ENCODE data around the gene MALL.
"Not testable (repeated sequence)": the region's sequence is repeated elsewhere in the genome, so short reads cannot be mapped to it uniquely, and the experiment has no call there.

Gene MALL

GRCh38 chr2:110115291-110116032, at the start of gene MALL:
TSS of gene MALL (minus strand) at chr2:110115822. CDS start at chr2:110115792, 30 bp downstream.
- DNase-seq (ENCODE audit: low read depth), result no peak
- TF ChIP-seq CTCF (conservative IDR thresholded peaks at IDR 0.05; ENCODE audit: low read depth, low read length), result no peak
- peak within 1 kb of the TSS; percentile 55 for H3K4me3 ChIP-seq (ENCODE audit: low read length)

- DNase-seq (ENCODE audit: low read depth), result peak; percentile 21
- peak; percentile 86 for TF ChIP-seq CTCF (conservative IDR thresholded peaks at IDR 0.05; ENCODE audit: low read depth, low read length)
- H3K4me3 ChIP-seq (ENCODE audit: low read length), result no peak overlapping the region
These were observed 41.7 kb upstream of the MALL start for GRCh38 chr2:110157153-110157793.

- H3K4me3 ChIP-seq (ENCODE audit: low read length); DNase-seq (ENCODE audit: low read depth): not testable (repeated sequence)
These were observed 39.2 kb upstream of the MALL start for GRCh38 chr2:110154828-110155227.

- H3K4me3 ChIP-seq (ENCODE audit: low read length); DNase-seq (ENCODE audit: low read depth): not testable (repeated sequence)
These were observed 38.6 kb upstream of the MALL start for GRCh38 chr2:110154188-110154587.

GRCh38 chr2:110153416-110153815, 37.8 kb upstream of the MALL start:
- no peak overlapping the region for H3K4me3 ChIP-seq (ENCODE audit: low read length)
- DNase-seq (ENCODE audit: low read depth), result no peak
- no peak for TF ChIP-seq CTCF (conservative IDR thresholded peaks at IDR 0.05; ENCODE audit: low read depth, low read length)

GRCh38 chr2:110152943-110153342, 37.3 kb upstream of the MALL start:
- DNase-seq (ENCODE audit: low read depth), result no peak
- no peak for TF ChIP-seq CTCF (conservative IDR thresholded peaks at IDR 0.05; ENCODE audit: low read depth, low read length)
- no peak overlapping the region for H3K4me3 ChIP-seq (ENCODE audit: low read length)

GRCh38 chr2:110149330-110150220, 34.0 kb upstream of the MALL start:
- no peak overlapping the region for H3K4me3 ChIP-seq (ENCODE audit: low read length)

More at GRCh38 chr2:110149330-110150220, 34.0 kb upstream of the MALL start:
- DNase-seq (ENCODE audit: low read depth), result peak; percentile 53
- TF ChIP-seq CTCF (conservative IDR thresholded peaks at IDR 0.05; ENCODE audit: low read depth, low read length), result no peak

Data from retinal pigment epithelial cell (primary cell).